H9 (cell line): Measurements from ENCODE around the gene FKBP4. TPM values are rescaled to one million over a fixed set of nuclear protein-coding genes. Genes with fewer than 3 reads are reported as not detected.

Source experiments
- DNase-seq: peaks from one replicate; pipeline ENCODE4 v3.0.0-alpha.2; 2017
- H2AFZ ChIP-seq: one replicate; pipeline ENCODE4 v1.6.1; 2013; ENCODE audit warnings: mild to moderate bottlenecking, low read length, control low read depth, moderate library complexity
- H2AK5ac ChIP-seq: 2 replicates; pipeline ENCODE4 v1.6.1; 2013; ENCODE audit warnings: low read length, control low read depth, mixed read lengths; ENCODE audit not compliant: insufficient read length
- H2BK120ac ChIP-seq: one replicate; pipeline ENCODE4 v1.6.1; 2013; ENCODE audit warnings: low read depth, mild to moderate bottlenecking, low read length, control low read depth, inconsistent platforms; ENCODE audit not compliant: poor library complexity, severe bottlenecking
- H2BK12ac ChIP-seq: 2 replicates; pipeline ENCODE4 v1.6.1; 2013; ENCODE audit warnings: low read length, control low read depth, mixed read lengths, low read depth; ENCODE audit not compliant: insufficient read length
- H2BK15ac ChIP-seq: 2 replicates; pipeline ENCODE4 v1.6.1; 2013; ENCODE audit warnings: low read depth, low read length, control low read depth
- H2BK20ac ChIP-seq: one replicate; pipeline ENCODE4 v1.6.1; 2013; ENCODE audit warnings: low read depth, mild to moderate bottlenecking, low read length, control low read depth, inconsistent platforms; ENCODE audit not compliant: poor library complexity, severe bottlenecking
- H2BK5ac ChIP-seq: 2 replicates; pipeline ENCODE4 v1.6.1; 2013; ENCODE audit warnings: low read length, control low read depth, mixed read lengths; ENCODE audit not compliant: insufficient read length
- H3K14ac ChIP-seq: 2 replicates; pipeline ENCODE4 v1.6.1; 2013; ENCODE audit warnings: low read length, control low read depth; ENCODE audit not compliant: insufficient read depth
- H3K18ac ChIP-seq: 2 replicates; pipeline ENCODE4 v1.6.1; 2013; ENCODE audit warnings: low read depth, mild to moderate bottlenecking, mixed read lengths, low read length, control low read depth; ENCODE audit not compliant: insufficient read length
- H3K23ac ChIP-seq: 2 replicates; pipeline ENCODE4 v1.6.1; 2013; ENCODE audit warnings: low read length, control low read depth, mixed read lengths, low read depth; ENCODE audit not compliant: insufficient read length
- H3K23me2 ChIP-seq: 2 replicates; pipeline ENCODE4 v1.6.1; 2013; ENCODE audit warnings: low read depth, mild to moderate bottlenecking, mixed read lengths, low read length, control low read depth; ENCODE audit not compliant: insufficient read length, poor library complexity, severe bottlenecking
- H3K27ac ChIP-seq: 2 replicates; pipeline ENCODE4 v1.5.1; 2013; ENCODE audit warnings: low read length, control low read depth, mixed read lengths, low read depth; ENCODE audit not compliant: insufficient read length
- H3K27me3 ChIP-seq: 2 replicates; pipeline ENCODE4 v1.6.1; 2013; ENCODE audit warnings: low read length, control low read depth, inconsistent platforms; ENCODE audit not compliant: insufficient read depth
- H3K4ac ChIP-seq: 2 replicates; pipeline ENCODE4 v1.6.1; 2013; ENCODE audit warnings: low read depth, mild to moderate bottlenecking, control low read depth, inconsistent platforms, low read length, moderate library complexity
- H3K4me1 ChIP-seq: 2 replicates; pipeline ENCODE4 v1.6.1; 2013; ENCODE audit warnings: low read length, control low read depth, inconsistent platforms; ENCODE audit not compliant: insufficient read depth
- H3K4me2 ChIP-seq: 2 replicates; pipeline ENCODE4 v1.6.1; 2013; ENCODE audit warnings: low read length, control low read depth, mixed read lengths; ENCODE audit not compliant: insufficient read length, insufficient read depth
- H3K56ac ChIP-seq: 2 replicates; pipeline ENCODE4 v1.6.1; 2013; ENCODE audit warnings: low read depth, mild to moderate bottlenecking, mixed read lengths, low read length, control low read depth; ENCODE audit not compliant: insufficient read length
- H3K79me1 ChIP-seq: 2 replicates; pipeline ENCODE4 v1.6.1; 2013; ENCODE audit warnings: low read depth, mild to moderate bottlenecking, moderate library complexity, low read length, control low read depth, inconsistent platforms; ENCODE audit not compliant: insufficient read depth, poor library complexity, severe bottlenecking
- H3K79me2 ChIP-seq: 2 replicates; pipeline ENCODE4 v1.6.1; 2013; ENCODE audit warnings: low read length, control low read depth, inconsistent platforms; ENCODE audit not compliant: insufficient read depth
- H3K9ac ChIP-seq: 2 replicates; pipeline ENCODE4 v1.6.1; 2013; ENCODE audit warnings: low read length, control low read depth, mixed read lengths; ENCODE audit not compliant: insufficient read length; ENCODE audit errors: extremely low read depth
- H3K9me3 ChIP-seq: one replicate; pipeline ENCODE4 v1.6.1; 2013; ENCODE audit warnings: low read depth, low read length, inconsistent platforms; ENCODE audit not compliant: control insufficient read depth
- H3T11ph ChIP-seq: one replicate; pipeline ENCODE4 v1.6.1; 2013; ENCODE audit warnings: mild to moderate bottlenecking, low read length, control low read depth, inconsistent platforms
- H4K20me1 ChIP-seq: one replicate; pipeline ENCODE4 v1.6.1; 2013; ENCODE audit not compliant: control insufficient read depth, insufficient read length, insufficient read depth
- H4K5ac ChIP-seq: 2 replicates; pipeline ENCODE4 v1.6.1; 2013; ENCODE audit warnings: low read depth, mild to moderate bottlenecking, mixed read lengths, low read length, control low read depth; ENCODE audit not compliant: insufficient read length
- H4K8ac ChIP-seq: replicated peaks from 2 replicates; pipeline ENCODE4 v1.6.1; 2013; ENCODE audit warnings: low read length, control low read depth, mixed read lengths, low read depth; ENCODE audit not compliant: insufficient read length
- H4K91ac ChIP-seq: 2 replicates; pipeline ENCODE4 v1.6.1; 2013; ENCODE audit warnings: low read depth, mild to moderate bottlenecking, moderate library complexity, mixed read lengths, low read length, control low read depth; ENCODE audit not compliant: insufficient read length
- H3K27ac Mint-ChIP-seq, 3 experiments: 2 replicates in 2 of 3; 3 replicates in 1 of 3; pipeline ENCODE4 v1.8.0; 2020 to 2021; ENCODE audit warnings: mixed read lengths in 3 of 3, mild to moderate bottlenecking in 1 of 3, moderate library complexity in 1 of 3
- H3K27me3 Mint-ChIP-seq: 2 replicates; pipeline ENCODE4 v1.8.0; 2021; ENCODE audit warnings: low read depth, mild to moderate bottlenecking, moderate library complexity, mixed read lengths
- H3K36me3 Mint-ChIP-seq, 3 experiments: 2 replicates in 2 of 3; 3 replicates in 1 of 3; pipeline ENCODE4 v1.8.0; 2020 to 2021; ENCODE audit warnings: low read depth in 3 of 3, mixed read lengths in 3 of 3; ENCODE audit not compliant: insufficient read depth in 1 of 3
- H3K4me1 Mint-ChIP-seq, 2 experiments: 2 replicates each; pipeline ENCODE4 v1.8.0; 2020; ENCODE audit warnings: mixed read lengths in 2 of 2
- H3K4me3 Mint-ChIP-seq, 2 experiments: 2 replicates in 1 of 2; 3 replicates in 1 of 2; pipeline ENCODE4 v1.8.0; 2020 to 2021; ENCODE audit warnings: mild to moderate bottlenecking in 2 of 2, mixed read lengths in 2 of 2, moderate library complexity in 1 of 2
- H3K9me3 Mint-ChIP-seq, 2 experiments: 2 replicates in 1 of 2; 3 replicates in 1 of 2; pipeline ENCODE4 v1.8.0; 2020; ENCODE audit warnings: mild to moderate bottlenecking in 2 of 2, mixed read lengths in 2 of 2, moderate library complexity in 1 of 2
- WGBS: extraction: QIAGEN DNeasy Blood & Tissue Kit; methylation state at CpG from one replicate; pipeline ENCODE4 v1.1.7; 2013; ENCODE audit warnings: missing lambda C conversion rate, low lambda C conversion rate, mixed read lengths; ENCODE audit not compliant: insufficient read length; ENCODE audit errors: extremely low coverage; 5-methylcytosine and 5-hydroxymethylcytosine counted together
- total RNA-seq: library from RNA; stranded (reverse); gene quantifications from 2 replicates; pipeline ENCODE4 v1.2.1, GENCODE V29; 2021
- TF ChIP-seq, protein P1 (sequence below): fragments of 200-600 bp; sonication (generic); conservative IDR thresholded peaks from 3 replicates; pipeline ENCODE4 v1.8.0; 2021; ENCODE audit warnings: antibody characterized with exemption, mild to moderate bottlenecking

Gene FKBP4
- total RNA-seq, 1 experiment from 2014 or later = 221 TPM

DNA sequence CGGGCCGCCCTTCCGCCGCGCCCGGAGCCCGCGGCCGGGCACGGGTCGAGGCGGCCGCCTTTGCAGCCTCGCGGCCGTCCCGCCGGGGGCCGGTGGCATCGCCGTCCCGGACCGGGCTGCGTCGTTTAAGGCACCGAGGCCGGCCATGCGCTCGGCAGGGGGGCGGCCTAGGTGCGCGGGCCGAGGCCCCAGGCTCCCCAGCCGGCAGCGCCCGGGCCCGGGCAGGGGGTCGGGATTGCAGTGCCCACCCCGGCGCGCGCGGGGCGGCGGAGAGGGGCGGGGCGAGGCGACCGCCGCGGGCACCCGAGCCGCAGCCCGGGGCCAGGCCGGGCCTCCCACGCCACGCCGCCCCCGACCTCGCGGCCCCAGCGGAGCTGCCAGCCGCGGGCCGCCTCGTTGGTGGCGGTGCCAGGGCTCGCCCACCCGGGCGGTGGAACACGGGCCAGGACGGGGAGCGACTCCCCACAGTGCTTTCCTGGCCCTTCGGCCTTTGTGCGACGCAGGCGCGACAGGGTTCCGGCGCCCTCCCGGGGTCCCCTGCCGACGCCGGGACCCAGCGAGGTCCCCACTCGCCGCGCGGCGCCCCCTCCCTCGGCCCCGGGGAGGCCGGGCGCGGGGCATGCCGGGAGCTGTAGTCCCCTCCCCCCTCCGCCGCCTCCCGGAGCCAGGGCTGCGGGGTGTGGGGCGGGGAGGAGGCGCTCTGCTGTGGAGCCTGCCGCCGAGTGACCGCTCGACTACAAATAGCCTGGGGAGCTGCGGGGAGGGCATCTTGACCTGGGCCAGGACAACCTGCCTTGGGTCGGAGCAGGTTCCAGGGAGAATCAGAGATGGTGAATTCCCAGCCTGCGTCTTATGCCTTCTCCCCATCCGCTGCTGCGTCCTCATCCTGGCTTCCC, 769 bp downstream of the FKBP4 start:
- no peak overlapping the region for H3K18ac ChIP-seq
- H3K14ac ChIP-seq = no peak overlapping the region; the same call in 1 of the 2 replicates
- no peak overlapping the region for H3K4ac ChIP-seq
- H3K4me2 ChIP-seq = peak overlapping the region; percentile 87
- no peaks in the 10 kb centered on the region for H3K27me3 ChIP-seq
- H2BK20ac ChIP-seq = no peak overlapping the region
- no peak overlapping the region for H2BK15ac ChIP-seq
- H3K4me3 Mint-ChIP-seq = peak overlapping the region; percentile 88 to 96
- no peaks in the 10 kb centered on the region for H3K79me1 ChIP-seq
- no peak overlapping the region for H2AFZ ChIP-seq
- WGBS = no CpG with 5 or more reads among the region's 111 CpGs
- peaks cover 13% of the 10 kb centered on the region for H3K27me3 Mint-ChIP-seq
- no peaks in the 10 kb centered on the region; the same call in 1 of the 2 replicates for H3K4me1 ChIP-seq
- H3K23me2 ChIP-seq = peaks cover 12% of the 10 kb centered on the region
- H4K91ac ChIP-seq = no peak overlapping the region
- H3K9me3 Mint-ChIP-seq = peaks cover 0 to 3% of the 10 kb centered on the region in 2 experiments; a peak in 3 of 5 replicates
- no peak overlapping the region for H4K8ac ChIP-seq
- no peak overlapping the region for H2AK5ac ChIP-seq
- peaks cover 42 to 46% (median 44%) of the 10 kb centered on the region in 3 experiments for H3K36me3 Mint-ChIP-seq
- H3K9ac ChIP-seq = peak overlapping the region; percentile 57
- H3K23ac ChIP-seq = no peak overlapping the region
- H3T11ph ChIP-seq = no peak overlapping the region
- H3K27ac ChIP-seq = no peak overlapping the region
- TF ChIP-seq, protein P1, sequence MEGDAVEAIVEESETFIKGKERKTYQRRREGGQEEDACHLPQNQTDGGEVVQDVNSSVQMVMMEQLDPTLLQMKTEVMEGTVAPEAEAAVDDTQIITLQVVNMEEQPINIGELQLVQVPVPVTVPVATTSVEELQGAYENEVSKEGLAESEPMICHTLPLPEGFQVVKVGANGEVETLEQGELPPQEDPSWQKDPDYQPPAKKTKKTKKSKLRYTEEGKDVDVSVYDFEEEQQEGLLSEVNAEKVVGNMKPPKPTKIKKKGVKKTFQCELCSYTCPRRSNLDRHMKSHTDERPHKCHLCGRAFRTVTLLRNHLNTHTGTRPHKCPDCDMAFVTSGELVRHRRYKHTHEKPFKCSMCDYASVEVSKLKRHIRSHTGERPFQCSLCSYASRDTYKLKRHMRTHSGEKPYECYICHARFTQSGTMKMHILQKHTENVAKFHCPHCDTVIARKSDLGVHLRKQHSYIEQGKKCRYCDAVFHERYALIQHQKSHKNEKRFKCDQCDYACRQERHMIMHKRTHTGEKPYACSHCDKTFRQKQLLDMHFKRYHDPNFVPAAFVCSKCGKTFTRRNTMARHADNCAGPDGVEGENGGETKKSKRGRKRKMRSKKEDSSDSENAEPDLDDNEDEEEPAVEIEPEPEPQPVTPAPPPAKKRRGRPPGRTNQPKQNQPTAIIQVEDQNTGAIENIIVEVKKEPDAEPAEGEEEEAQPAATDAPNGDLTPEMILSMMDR = no peak
- H4K20me1 ChIP-seq = no peaks in the 10 kb centered on the region
- no peaks in the 10 kb centered on the region for H3K9me3 ChIP-seq
- H3K27ac Mint-ChIP-seq = peak overlapping the region; percentile 10 to 88 (median 86); a peak in 4 of 7 replicates
- DNase-seq = peak; percentile 59
- peaks cover 8% of the 10 kb centered on the region; the same call in 1 of the 2 replicates for H3K79me2 ChIP-seq
- no peak overlapping the region for H2BK120ac ChIP-seq
- no peak overlapping the region for H4K5ac ChIP-seq
- peaks cover 19 to 34% of the 10 kb centered on the region in 2 experiments for H3K4me1 Mint-ChIP-seq
- H2BK5ac ChIP-seq = no peak overlapping the region
- no peak overlapping the region for H3K56ac ChIP-seq
- no peak overlapping the region for H2BK12ac ChIP-seq
